Hepatocyte (in vitro differentiated cells): ENCODE data around the gene LRRC3. TPM values are rescaled to one million over a fixed set of nuclear protein-coding genes. Genes with fewer than 3 reads are reported as not detected.

Experiments
- DNase-seq: peaks from one replicate; pipeline ENCODE4 v3.0.0-alpha.2; 2016; ENCODE audit warnings: low spot score
- H2AFZ ChIP-seq: fragments of 200-600 bp; sonication (generic); 2 replicates; pipeline ENCODE4 v1.6.0; 2016; ENCODE audit warnings: antibody characterized with exemption, mild to moderate bottlenecking
- H3K27ac ChIP-seq: fragments of 200-600 bp; sonication (generic); 2 replicates; pipeline ENCODE4 v1.5.1; 2016; ENCODE audit warnings: mild to moderate bottlenecking
- H3K27me3 ChIP-seq: fragments of 200-600 bp; sonication (generic); 2 replicates; pipeline ENCODE4 v1.6.1; 2016
- H3K36me3 ChIP-seq: fragments of 200-600 bp; sonication (generic); replicated peaks from 2 replicates; pipeline ENCODE4 v1.5.1; 2016; ENCODE audit warnings: low read depth; ENCODE audit not compliant: insufficient read depth
- H3K4me1 ChIP-seq: fragments of 200-600 bp; sonication (generic); 2 replicates; pipeline ENCODE4 v1.5.1; 2016; ENCODE audit warnings: mild to moderate bottlenecking, moderate library complexity; ENCODE audit not compliant: insufficient read depth
- H3K4me2 ChIP-seq: fragments of 200-600 bp; sonication (generic); 2 replicates; pipeline ENCODE4 v1.6.0; 2016
- H3K4me3 ChIP-seq: fragments of 200-600 bp; sonication (generic); 2 replicates; pipeline ENCODE4 v1.5.1; 2016; ENCODE audit warnings: mild to moderate bottlenecking
- H3K79me2 ChIP-seq: fragments of 200-600 bp; sonication (generic); 2 replicates; pipeline ENCODE4 v1.6.0; 2017; ENCODE audit warnings: mild to moderate bottlenecking
- H3K9me2 ChIP-seq: fragments of 200-600 bp; sonication (generic); replicated peaks from 2 replicates; pipeline ENCODE4 v1.6.0; 2017; ENCODE audit warnings: mild to moderate bottlenecking; ENCODE audit not compliant: insufficient read depth
- H3K9me3 ChIP-seq: fragments of 200-600 bp; sonication (generic); 2 replicates; pipeline ENCODE4 v1.5.1; 2016; ENCODE audit warnings: low read depth, mild to moderate bottlenecking
- H4K20me1 ChIP-seq: fragments of 200-600 bp; sonication (generic); 2 replicates; pipeline ENCODE4 v1.6.0; 2016; ENCODE audit warnings: mild to moderate bottlenecking; ENCODE audit not compliant: insufficient read depth, poor library complexity, severe bottlenecking
- CTCF ChIP-seq: fragments of 200-600 bp; sonication (generic); IDR thresholded peaks from 2 replicates; pipeline ENCODE4 v1.5.1; 2016; ENCODE audit warnings: antibody characterized with exemption, mild to moderate bottlenecking; ENCODE audit not compliant: poor library complexity
- EZH2 ChIP-seq: fragments of 200-600 bp; sonication (generic); IDR thresholded peaks from 2 replicates; pipeline ENCODE4 v1.6.1; 2016; ENCODE audit warnings: antibody characterized with exemption, mild to moderate bottlenecking, borderline replicate concordance
- EZH2phosphoT487 ChIP-seq: fragments of 200-600 bp; sonication (generic); IDR thresholded peaks from one replicate; pipeline ENCODE4 v1.6.1; 2018; ENCODE audit warnings: antibody characterized with exemption, mild to moderate bottlenecking, low read depth, moderate library complexity; ENCODE audit not compliant: unreplicated experiment, severe bottlenecking
- WGBS: methylation state at CpG from one replicate; pipeline ENCODE4 v1.1.6; 2016; ENCODE audit warnings: low lambda C conversion rate; ENCODE audit errors: missing lambda C conversion rate; 5-methylcytosine and 5-hydroxymethylcytosine counted together
- polyA plus RNA-seq: library from polyadenylated mRNA; unstranded; fragments of >200 nt; fragmentation: Nextera tagmentation; extraction: Ambion mirVana; gene quantifications from 2 replicates; pipeline ENCODE4 v1.2.1, GENCODE V29; 2016
- total RNA-seq: library from RNA; depleted of rRNA; stranded (reverse); fragments of >200 nt; gene quantifications from 2 replicates; pipeline ENCODE4 v1.2.3, GENCODE V29; 2014

The LRRC3 gene
- total and polyA plus RNA-seq, 2 experiments from 2014 or later: 7.2 to 7.3 TPM

- no peak for TF ChIP-seq EZH2
- no peak for TF ChIP-seq EZH2phosphoT487
- TF ChIP-seq CTCF: no peak
- Histone ChIP-seq H3K27ac (peak overlapping the region; percentile 30), H4K20me1 (no peaks in the 10 kb centered on the region), H3K9me3 (no peaks in the 10 kb centered on the region), H3K79me2 (peaks cover 4% of the 10 kb centered on the region), H3K4me1 (no peaks in the 10 kb centered on the region), H2AFZ (no peak overlapping the region), H3K27me3 (no peaks in the 10 kb centered on the region), H3K9me2 (no peaks in the 10 kb centered on the region), H3K36me3 (no peaks in the 10 kb centered on the region), H3K4me2 (no peak overlapping the region), H3K4me3 (no peak overlapping the region)
- DNase-seq: peak; percentile 61
- WGBS: 60% methylated on average over 14 of the region's 14 CpGs
These were observed 27.4 kb downstream of the LRRC3 start for GRCh38 chr21:44482581-44483287.

DNA sequence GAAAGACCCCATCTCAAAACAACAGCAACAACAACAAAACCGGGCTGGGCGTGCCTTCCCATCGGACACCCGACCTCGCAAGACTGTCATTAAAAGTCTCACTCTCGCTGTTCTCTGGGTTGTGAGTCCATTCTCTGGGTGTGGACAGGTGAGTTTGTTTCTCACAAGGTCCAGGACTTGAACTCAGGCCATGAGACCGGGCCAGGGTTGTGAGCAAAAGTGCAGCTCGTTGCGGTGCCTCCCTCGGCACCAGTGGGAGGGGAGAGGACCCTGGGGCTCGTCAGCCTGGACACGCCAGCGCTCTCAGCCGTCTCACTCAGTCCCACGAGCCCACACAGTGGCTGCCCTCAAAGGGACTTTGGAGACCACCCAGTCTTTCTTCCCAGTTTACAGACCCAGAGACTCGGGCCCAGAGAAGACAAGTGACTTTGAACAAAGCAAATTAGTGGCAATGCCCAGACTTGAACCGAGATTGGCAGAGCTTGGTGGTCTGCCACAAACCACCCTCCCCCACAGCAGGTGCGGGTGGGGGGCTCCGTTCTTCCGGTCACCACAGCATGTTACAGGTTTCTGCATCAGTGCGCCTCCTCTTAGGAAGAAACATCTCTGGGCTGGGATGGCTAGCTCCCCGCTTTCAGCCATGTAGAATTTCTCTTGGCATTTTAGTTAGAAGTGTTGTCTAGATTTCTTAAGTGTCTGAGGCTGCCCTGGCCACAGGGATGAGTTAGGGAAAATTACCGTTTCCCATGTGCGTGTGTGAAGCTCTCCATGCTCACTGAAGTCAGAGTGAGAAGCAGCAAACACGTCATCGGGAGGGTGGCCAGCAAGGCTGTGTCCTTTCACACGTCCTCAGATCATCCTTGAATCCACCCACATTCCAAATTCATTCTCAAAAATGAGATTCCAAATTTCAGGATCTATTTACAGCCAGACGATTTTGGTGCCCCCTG, 28.3 kb downstream of the LRRC3 start:
- DNase-seq: no peak
- H3K4me3 ChIP-seq: no peak overlapping the region
- 89% methylated on average over 28 of the region's 28 CpGs for WGBS
- no peaks in the 10 kb centered on the region for H3K9me3 ChIP-seq
- peaks cover 8% of the 10 kb centered on the region for H3K79me2 ChIP-seq
- no peaks in the 10 kb centered on the region for H3K9me2 ChIP-seq
- no peak overlapping the region for H2AFZ ChIP-seq
- H3K27me3 ChIP-seq: no peaks in the 10 kb centered on the region
- H3K4me1 ChIP-seq: no peaks in the 10 kb centered on the region
- H3K36me3 ChIP-seq: no peaks in the 10 kb centered on the region
- peak overlapping the region; percentile 30 for H3K27ac ChIP-seq
- TF ChIP-seq EZH2phosphoT487 (no peak), EZH2 (no peak), CTCF (no peak)
- no peak overlapping the region for H3K4me2 ChIP-seq
- H4K20me1 ChIP-seq: no peaks in the 10 kb centered on the region

DNA sequence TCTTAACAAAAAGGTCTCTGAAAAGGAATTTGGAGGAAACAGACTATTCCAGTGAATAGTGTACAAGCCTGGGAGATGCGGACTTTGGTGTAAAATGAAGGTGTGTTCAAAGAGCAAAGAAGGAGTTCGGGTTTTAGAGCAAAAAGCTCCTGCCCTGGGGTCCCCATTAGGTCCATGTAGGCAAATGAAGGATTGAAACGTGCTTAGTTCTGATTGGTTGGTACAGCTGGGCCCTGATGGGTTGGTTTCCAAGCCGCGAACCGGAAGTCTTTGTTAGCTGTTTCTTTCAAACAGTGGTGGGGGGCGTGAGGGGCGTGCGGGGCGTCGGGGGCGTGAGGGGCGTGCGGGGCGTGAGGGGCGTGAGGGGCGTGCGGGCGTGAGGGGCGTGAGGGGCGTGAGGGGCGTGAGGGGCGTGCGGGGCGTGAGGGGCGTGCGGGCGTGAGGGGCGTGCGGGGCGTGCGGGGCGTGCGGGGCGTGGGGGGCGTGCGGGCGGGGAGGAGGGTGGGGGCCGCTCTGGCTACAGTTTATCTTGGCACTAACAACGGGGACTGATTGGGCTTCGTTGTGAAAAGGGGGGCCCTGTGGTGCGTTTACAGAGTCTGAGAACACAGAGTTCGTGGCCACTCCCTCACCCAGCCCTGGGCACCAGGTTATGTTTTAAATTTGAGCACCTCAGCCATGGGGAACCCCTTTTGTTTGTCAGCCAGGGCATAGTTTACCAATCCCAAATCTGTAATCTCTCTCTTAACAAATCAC, 29.4 kb downstream of the LRRC3 start:
- 92% methylated on average over 7 of the region's 43 CpGs for WGBS
- Histone ChIP-seq H3K27ac (no peak overlapping the region), H3K4me2 (no peak overlapping the region), H3K9me2 (no peaks in the 10 kb centered on the region), H2AFZ (no peak overlapping the region), H3K4me3 (no peak overlapping the region), H4K20me1 (no peaks in the 10 kb centered on the region), H3K27me3 (no peaks in the 10 kb centered on the region), H3K9me3 (no peaks in the 10 kb centered on the region), H3K36me3 (no peaks in the 10 kb centered on the region), H3K4me1 (no peaks in the 10 kb centered on the region), H3K79me2 (peaks cover 8% of the 10 kb centered on the region)
- DNase-seq: no peak
- TF ChIP-seq EZH2phosphoT487: no peak
- no peak for TF ChIP-seq EZH2
- TF ChIP-seq CTCF: no peak
